Measurements from ENCODE around the gene VCAM1. TPM values are rescaled to one million over a fixed set of nuclear protein-coding genes. Genes with fewer than 3 reads are reported as not detected.
"Not testable (repeated sequence)": the region's sequence is repeated elsewhere in the genome, so short reads cannot be mapped to it uniquely, and the experiment has no call there.

VCAM1 gene
- total RNA-seq, 1 experiment from 2014 or later: not detected

DNA sequence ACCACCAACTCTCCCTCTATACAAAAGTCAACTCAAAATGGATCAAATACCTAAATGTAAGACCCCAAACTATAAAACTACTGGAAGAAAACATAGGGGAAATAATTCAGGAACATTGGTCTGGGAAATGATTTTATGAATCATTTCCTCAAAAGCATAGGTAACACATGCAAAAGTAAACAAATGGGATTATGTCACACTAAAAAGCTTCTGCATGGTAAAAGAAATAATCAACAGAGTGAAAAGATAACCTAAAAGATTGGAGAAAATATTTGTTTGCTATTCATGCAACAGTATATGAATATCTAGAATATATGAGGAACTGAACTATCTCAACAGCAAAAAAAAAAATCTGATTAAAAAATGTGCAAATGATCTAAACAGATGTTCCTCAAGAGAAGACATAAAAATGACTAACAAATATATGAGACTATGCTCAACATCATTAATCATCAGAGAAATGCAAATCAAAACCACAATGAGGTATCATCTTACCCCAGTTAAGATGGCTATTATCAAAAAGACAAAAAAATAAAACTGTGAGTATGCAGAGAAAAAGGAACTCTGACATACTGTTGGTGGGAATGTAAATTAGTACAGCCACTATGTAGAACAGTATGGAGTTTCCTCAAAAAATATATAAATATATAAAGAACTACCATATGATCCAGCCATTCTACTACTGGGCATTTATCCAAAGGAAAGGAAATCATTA lies 47.8 kb downstream of the VCAM1 start:
- no peak for DNase-seq (ENCODE audit: low spot score)
- in situ Hi-C loops (cut with HindIII; ENCODE audit: low sequenced_read_pairs): no loop called here

DNA sequence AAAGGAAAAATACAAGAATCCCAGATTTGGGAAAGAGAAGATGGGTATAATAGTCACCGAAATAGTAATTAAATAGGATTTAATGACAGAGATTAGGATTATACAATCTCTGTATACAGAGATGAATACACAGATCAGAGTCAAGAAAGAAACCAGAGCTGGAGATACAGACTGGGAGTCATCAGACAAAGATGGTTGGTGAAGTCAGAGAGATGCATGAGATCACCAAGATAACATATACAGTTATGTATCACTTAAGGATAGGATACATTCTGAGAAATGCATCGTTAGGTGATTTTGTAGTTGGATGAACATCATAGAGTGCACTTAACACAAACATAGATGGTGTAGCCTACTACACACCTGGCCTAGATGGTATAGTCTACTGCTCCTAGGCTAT lies 49.8 kb downstream of the VCAM1 start:
- in situ Hi-C loops (cut with HindIII; ENCODE audit: low sequenced_read_pairs): no loop called here
- no peak for DNase-seq (ENCODE audit: low spot score)

DNA sequence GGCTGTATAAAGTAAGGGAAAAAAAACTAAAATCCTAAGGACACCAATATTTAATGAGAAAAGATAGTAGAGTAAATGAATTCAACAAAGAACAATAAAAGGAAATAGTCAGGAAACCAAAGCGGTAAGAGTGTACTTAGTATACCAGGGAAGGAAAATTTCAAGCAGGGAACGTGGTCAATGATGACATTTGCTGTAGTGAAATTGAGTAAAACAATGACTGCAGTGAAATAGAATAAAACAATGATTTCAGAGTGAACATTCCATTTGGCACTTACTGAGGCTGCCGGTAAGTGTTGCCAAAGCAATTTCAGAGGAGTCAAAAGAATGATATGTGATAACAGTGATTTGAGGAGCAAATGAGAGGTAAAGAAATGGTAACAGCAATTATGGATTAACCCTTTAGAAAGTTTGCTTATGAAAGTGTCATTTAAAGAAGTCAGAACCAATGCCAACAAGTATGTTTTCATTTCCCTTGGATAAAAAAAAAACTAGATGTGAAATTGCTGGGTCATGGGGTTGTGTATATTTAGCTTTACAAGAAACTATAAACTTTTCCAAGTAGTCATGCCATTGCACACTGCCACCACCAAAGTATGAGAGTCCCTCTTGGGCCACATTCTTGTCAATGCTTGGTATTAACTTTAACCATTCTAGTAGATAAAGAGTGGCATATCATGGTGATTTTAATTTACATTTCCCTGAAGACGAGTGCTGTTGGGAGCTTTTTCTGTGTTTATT lies 50.5 kb downstream of the VCAM1 start:
- DNase-seq (ENCODE audit: low spot score): no peak
- in situ Hi-C loops (cut with HindIII; ENCODE audit: low sequenced_read_pairs): no loop called here

DNA sequence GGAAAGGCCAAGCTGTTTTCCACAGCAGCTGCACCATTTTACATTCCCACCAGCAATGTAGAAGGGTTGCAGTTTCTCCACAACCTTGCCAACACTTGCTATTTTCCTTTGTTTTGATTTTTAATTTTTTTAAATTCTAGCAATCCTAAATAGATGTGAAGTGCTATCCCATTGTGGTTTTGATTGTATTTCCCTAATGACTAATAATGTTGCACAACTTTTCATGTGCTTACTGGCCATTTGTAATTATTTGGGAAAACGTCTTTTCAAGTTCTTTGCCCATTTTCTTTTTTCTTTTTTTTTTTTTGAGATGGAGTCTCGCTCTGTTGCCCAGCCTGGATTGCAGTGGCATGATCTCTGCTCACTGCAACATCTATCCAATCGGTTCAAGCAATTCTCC lies 53.9 kb downstream of the VCAM1 start:
- DNase-seq (ENCODE audit: low spot score): no peak
- in situ Hi-C loops (cut with HindIII; ENCODE audit: low sequenced_read_pairs): no loop called here

DNA sequence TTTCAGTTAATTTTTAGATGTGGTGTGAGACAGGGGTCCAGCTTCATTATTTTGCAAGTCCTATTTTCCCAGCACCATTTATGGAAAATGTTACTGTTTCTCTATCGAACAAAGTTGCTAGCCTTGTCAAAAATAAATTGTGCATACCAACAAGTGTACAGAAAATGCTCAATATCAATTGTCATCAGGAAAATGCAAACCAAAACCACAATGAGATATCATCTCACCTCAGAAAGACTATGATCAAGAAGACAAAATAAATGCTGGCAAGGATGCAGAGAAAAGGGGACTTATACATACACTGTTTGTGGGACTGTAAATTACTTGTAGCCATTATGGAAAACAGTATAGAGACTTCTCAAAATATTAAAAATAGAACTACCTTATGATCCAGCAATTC lies 54.8 kb downstream of the VCAM1 start:
- in situ Hi-C loops (cut with HindIII; ENCODE audit: low sequenced_read_pairs): no loop called here
- DNase-seq (ENCODE audit: low spot score): no peak

DNA sequence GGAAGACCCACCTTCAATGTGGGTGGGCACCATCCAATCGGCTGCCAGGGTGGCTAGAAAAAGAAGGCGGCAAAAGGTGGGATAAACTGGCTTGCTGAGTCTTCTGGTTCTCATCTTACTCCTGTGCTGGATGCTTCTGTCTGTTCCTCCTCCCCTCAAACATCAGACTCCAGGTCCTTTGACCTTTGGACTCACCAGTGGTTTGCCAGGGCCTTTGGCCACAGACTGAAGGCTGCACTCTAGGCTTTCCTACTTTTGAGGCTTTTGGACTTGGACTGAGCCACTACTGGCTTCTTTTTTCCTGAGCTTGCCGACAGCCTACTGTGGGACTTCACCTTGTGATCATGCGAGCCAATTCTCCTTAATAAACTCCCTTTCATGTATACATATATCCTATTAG lies 55.9 kb downstream of the VCAM1 start:
- in situ Hi-C loops (cut with HindIII; ENCODE audit: low sequenced_read_pairs): no loop called here
- no peak for DNase-seq (ENCODE audit: low spot score)

DNA sequence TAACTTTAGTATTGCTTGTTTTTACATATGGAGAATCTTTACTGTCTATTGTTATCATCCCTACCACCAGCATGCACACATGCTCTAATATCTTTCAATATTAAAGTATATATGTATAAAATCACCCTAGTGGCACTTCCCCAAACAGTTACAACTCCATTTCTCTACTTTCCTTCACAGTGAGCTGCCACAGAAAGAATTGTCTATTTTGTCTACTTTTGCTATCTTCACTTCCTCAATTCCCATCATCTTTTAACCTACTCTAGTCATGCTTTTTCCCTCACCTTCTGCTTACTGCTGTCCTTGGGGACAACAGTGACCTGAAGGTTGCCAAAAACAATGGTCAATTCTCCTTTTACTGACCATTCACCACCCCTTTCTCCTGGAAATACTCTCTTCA lies 59.2 kb downstream of the VCAM1 start:
- in situ Hi-C loops (cut with HindIII; ENCODE audit: low sequenced_read_pairs): no loop called here
- DNase-seq (ENCODE audit: low spot score): no peak

DNA sequence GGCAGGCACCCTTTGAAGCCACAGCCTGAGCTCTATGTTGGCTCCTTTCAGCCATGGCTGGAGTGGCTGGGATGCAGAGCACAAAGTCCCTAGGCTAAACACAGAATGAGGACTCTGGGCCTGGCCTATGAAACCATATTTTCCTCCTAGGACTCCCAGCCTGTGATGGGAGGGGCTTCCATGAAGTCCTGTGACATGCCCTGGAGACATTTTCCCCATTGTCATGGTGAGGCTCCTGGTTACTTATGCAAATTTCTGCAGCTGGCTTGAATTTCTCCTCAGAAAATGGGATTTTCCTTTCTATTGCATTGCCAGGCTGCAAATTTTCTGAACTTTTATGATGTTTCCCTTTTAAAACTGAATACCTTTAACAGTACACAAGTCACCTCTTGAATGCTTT lies 61.3 kb downstream of the VCAM1 start:
- in situ Hi-C loops (cut with HindIII; ENCODE audit: low sequenced_read_pairs): no loop called here
- no peak for DNase-seq (ENCODE audit: low spot score)

DNA sequence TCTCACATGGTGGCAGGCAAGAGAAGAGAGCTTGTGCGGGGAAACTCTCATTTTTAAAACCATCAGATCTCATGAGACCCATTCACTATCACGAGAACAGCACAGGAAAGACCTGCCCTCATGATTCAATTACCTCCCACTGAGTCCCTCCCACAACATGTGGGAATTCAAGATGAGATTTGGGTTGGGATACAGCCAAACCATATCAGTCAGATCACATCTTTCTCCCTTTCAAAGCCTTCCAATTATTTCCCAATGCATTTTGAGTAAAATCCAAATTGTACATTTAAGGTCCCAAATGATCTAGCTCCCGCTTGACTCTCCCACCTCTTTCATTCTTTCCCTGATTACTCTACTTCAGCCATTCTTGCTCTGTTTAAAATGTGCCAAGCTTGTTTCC lies 62.2 kb downstream of the VCAM1 start:
- in situ Hi-C loops (cut with HindIII; ENCODE audit: low sequenced_read_pairs): not testable (repeated sequence)

DNA sequence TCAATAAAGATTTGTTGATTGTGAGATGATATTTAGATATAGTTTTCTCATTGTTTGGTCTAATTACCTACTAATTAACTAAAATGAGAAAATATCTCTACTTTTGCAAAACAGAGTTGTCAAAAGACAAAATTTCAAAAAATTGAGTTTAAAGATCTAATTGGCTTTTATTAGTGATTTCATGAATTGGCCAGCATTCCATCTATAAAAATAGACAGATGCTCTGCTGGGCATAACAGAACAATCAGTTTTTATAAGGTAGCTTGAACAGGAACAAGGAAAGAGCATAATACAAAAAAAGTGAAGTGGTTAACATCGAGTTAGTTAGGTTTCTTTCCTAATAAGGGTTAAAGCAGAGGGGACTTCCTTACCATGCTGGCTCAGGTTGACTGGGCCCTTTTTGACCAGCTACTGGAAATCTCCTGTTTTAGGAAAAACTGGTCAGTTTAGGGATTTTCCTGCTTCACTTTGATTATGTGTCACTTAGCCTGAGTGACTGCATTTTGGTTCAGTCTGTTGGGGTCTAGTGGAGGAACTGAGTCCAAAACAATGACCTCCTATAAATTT lies 63.0 kb downstream of the VCAM1 start:
- in situ Hi-C loops (cut with HindIII; ENCODE audit: low sequenced_read_pairs): no loop called here
- DNase-seq (ENCODE audit: low spot score): no peak

More for the DNA sequence above, 62.2 kb downstream of the VCAM1 start:
- DNase-seq (ENCODE audit: low spot score): not testable (repeated sequence)

DNA sequence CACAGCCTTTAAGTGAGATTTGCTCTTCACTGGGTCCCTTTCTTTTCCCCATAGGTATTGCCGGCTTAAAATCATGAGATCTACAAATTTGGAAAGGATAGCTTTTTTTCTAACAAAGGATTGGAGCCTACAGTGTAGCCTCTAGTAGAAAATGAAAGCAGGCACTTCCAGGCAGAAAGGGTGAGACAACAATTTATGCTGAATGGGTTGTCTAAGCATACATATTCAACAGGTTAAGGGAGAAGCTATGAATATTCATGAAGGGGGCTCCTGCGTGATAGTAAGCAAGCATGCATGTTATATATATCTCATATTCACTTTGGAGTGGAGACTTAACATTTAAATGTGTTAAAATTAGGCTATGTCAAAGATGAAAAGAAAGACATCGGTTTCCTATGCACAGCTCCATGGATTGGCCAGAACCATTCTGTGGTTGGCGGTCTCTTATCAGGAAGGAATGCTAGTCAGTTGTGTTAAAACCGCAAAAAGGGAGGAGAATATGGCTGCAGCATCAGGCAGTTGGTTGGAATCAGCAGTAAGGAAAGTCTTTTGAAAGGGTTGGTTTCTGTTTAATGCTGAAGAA lies 66.0 kb downstream of the VCAM1 start:
- in situ Hi-C loops (cut with HindIII; ENCODE audit: low sequenced_read_pairs): no loop called here
- no peak for DNase-seq (ENCODE audit: low spot score)

DNA sequence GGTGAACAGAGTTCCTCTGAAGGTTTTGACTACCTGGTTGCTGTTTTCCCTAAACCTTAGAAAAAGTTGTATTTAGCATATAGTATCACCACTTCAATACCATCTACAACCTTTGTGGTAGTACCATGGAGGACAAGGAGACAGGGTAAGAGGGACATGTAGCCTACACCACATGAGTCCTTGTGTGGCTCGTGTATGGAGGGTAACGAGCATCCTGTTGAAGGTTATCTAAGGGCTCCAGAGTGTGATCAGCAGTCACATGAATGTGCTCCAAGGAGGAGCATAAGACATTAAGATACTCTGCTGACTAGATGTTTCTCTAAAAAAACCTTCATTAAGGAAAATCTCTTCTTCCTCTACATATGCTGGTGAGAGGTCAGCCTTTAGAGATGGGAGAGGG lies 67.3 kb downstream of the VCAM1 start:
- in situ Hi-C loops (cut with HindIII; ENCODE audit: low sequenced_read_pairs): no loop called here
- DNase-seq (ENCODE audit: low spot score): no peak

Other genes starting within 250 kb of the VCAM1 start
- gene GPR88, start 181.6 kb upstream of the VCAM1 start, total RNA-seq (2014; rRNA removed; shearing (Covaris generic)): not detected in 2 replicates
- 20.4 and 36.9 TPM in 2 replicates for gene EXTL2, start 175.1 kb downstream of the VCAM1 start, total RNA-seq (2014; rRNA removed; shearing (Covaris generic))
- gene SLC30A7, start 176.3 kb downstream of the VCAM1 start, total RNA-seq (2014; rRNA removed; shearing (Covaris generic)): 17.6 and 18.4 TPM in 2 replicates

Measured in G401 (cell line).